Measurements from ENCODE around the gene RNF217. TPM values are rescaled to one million over a fixed set of nuclear protein-coding genes. Genes with fewer than 3 reads are reported as not detected.

The RNF217 gene
- total and polyA plus RNA-seq, 2 of the 13 experiments (the other 11 are each of a cell fraction or from before 2014, with no cell fraction given), result 2.2 to 2.4 TPM

DNA sequence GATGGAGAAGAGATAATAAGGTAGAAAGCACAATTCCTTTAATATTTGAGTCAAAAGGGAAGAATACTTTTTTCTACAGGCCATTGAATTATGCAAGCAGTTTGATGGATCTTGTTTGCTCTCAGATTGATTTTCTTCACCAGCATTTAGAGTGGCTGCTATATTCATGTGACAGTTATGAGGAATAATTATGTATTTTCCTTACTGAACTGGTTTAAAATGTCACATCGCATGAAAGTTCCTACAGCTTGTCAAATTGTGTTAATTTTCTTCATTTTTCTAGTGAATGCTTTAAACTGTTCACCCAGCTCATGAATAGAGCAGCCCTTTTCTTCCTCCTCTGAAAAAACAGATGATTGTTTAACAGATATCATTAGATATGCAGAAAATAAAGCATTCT is 153.9 kb downstream of the RNF217 start:
- ChIA-PET POLR2A (no interaction called here), CTCF (ENCODE audit: low intra/inter-chr PET ratio, low total read pairs) (interaction anchor here (3.5 kb wide), 1 partner anchor 244 kb away, joined by 61 read pairs; no protein-coding TSS in a partner anchor)
- Histone ChIP-seq H3K4me1 (ENCODE audit: insufficient read depth, low read length) (no peaks in the 10 kb centered on the region), H2AFZ (ENCODE audit: low read length) (no peak overlapping the region), H3K36me3 (replicated peaks in 1 of 2; ENCODE audit: control insufficient read depth in 1 of 2, insufficient read depth in 2 of 2, low read length in 2 of 2) (no peaks in the 10 kb centered on the region), H3K27me3 (ENCODE audit: control insufficient read depth in 1 of 2, insufficient read depth in 2 of 2, low read length in 2 of 2) (peaks cover 0 to 3% of the 10 kb centered on the region in 2 experiments; a peak in 1 of 5 replicates), H3K27ac (ENCODE audit: extremely low read length, insufficient read depth, low read length) (no peak overlapping the region), H3K9ac (ENCODE audit: insufficient read depth, low read depth, low read length) (no peak overlapping the region), H3K9me3 (ENCODE audit: low read length) (peaks cover 19% of the 10 kb centered on the region), H3K4me3 (replicated peaks in 1 of 3; ENCODE audit: insufficient read depth in 1 of 3, low read depth in 2 of 3, low read length in 3 of 3) (no peak overlapping the region), H4K20me1 (ENCODE audit: insufficient read depth, low read length) (no peaks in the 10 kb centered on the region), H3K4me2 (ENCODE audit: low read depth, low read length) (no peak overlapping the region), H3K79me2 (ENCODE audit: insufficient read depth, low read length) (no peaks in the 10 kb centered on the region)
- intact Hi-C loops (cut with micrococcal nuclease; ENCODE audit: unreplicated experiment) (no loop called here), in situ Hi-C loops (cut with HindIII; ENCODE audit: extremely low pct_ligation_motif_present, low pct_unique_long_range_greater_than_20kb) (no loop called here)
- DNase-seq (ENCODE audit: low spot score) (no peak), FAIRE-seq (no peak), ATAC-seq (no peak)
- BruUV-seq (replicated peaks), result no TSS peak
- 0% methylated on average over 1 of the region's 1 CpG for WGBS (ENCODE audit: low lambda C conversion rate)
- TF ChIP-seq, protein P1, sequence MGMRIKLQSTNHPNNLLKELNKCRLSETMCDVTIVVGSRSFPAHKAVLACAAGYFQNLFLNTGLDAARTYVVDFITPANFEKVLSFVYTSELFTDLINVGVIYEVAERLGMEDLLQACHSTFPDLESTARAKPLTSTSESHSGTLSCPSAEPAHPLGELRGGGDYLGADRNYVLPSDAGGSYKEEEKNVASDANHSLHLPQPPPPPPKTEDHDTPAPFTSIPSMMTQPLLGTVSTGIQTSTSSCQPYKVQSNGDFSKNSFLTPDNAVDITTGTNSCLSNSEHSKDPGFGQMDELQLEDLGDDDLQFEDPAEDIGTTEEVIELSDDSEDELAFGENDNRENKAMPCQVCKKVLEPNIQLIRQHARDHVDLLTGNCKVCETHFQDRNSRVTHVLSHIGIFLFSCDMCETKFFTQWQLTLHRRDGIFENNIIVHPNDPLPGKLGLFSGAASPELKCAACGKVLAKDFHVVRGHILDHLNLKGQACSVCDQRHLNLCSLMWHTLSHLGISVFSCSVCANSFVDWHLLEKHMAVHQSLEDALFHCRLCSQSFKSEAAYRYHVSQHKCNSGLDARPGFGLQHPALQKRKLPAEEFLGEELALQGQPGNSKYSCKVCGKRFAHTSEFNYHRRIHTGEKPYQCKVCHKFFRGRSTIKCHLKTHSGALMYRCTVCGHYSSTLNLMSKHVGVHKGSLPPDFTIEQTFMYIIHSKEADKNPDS (CRISPR knock-in tag; IDR thresholded peaks at IDR 0.05), result no peak
- TF ChIP-seq, protein P2, sequence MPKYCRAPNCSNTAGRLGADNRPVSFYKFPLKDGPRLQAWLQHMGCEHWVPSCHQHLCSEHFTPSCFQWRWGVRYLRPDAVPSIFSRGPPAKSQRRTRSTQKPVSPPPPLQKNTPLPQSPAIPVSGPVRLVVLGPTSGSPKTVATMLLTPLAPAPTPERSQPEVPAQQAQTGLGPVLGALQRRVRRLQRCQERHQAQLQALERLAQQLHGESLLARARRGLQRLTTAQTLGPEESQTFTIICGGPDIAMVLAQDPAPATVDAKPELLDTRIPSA (CRISPR knock-in tag; IDR thresholded peaks at IDR 0.05; ENCODE audit: borderline replicate concordance), result no peak
- TF ChIP-seq CERS6 (CRISPR knock-in tag; IDR thresholded peaks at IDR 0.05) (no peak), MIER3 (CRISPR knock-in tag; IDR thresholded peaks at IDR 0.05; ENCODE audit: borderline replicate concordance) (no peak), MAFG (CRISPR knock-in tag; IDR thresholded peaks at IDR 0.05) (no peak), KDM3A (CRISPR knock-in tag; IDR thresholded peaks at IDR 0.05; ENCODE audit: low read depth) (no peak), THRA (CRISPR knock-in tag; IDR thresholded peaks at IDR 0.05; ENCODE audit: borderline replicate concordance) (no peak), STAG1 (CRISPR knock-in tag; IDR thresholded peaks at IDR 0.05) (no peak), ZNF326 (CRISPR knock-in tag; IDR thresholded peaks at IDR 0.05; ENCODE audit: borderline replicate concordance) (no peak), ZSCAN5A (CRISPR knock-in tag; IDR thresholded peaks at IDR 0.05; ENCODE audit: borderline replicate concordance) (no peak), CBX2 (IDR thresholded peaks at IDR 0.05; ENCODE audit: low read depth, low read length) (no peak), CBX2 (CRISPR knock-in tag; IDR thresholded peaks at IDR 0.05; ENCODE audit: low read depth) (no peak)
- TF ChIP-seq, protein P3, sequence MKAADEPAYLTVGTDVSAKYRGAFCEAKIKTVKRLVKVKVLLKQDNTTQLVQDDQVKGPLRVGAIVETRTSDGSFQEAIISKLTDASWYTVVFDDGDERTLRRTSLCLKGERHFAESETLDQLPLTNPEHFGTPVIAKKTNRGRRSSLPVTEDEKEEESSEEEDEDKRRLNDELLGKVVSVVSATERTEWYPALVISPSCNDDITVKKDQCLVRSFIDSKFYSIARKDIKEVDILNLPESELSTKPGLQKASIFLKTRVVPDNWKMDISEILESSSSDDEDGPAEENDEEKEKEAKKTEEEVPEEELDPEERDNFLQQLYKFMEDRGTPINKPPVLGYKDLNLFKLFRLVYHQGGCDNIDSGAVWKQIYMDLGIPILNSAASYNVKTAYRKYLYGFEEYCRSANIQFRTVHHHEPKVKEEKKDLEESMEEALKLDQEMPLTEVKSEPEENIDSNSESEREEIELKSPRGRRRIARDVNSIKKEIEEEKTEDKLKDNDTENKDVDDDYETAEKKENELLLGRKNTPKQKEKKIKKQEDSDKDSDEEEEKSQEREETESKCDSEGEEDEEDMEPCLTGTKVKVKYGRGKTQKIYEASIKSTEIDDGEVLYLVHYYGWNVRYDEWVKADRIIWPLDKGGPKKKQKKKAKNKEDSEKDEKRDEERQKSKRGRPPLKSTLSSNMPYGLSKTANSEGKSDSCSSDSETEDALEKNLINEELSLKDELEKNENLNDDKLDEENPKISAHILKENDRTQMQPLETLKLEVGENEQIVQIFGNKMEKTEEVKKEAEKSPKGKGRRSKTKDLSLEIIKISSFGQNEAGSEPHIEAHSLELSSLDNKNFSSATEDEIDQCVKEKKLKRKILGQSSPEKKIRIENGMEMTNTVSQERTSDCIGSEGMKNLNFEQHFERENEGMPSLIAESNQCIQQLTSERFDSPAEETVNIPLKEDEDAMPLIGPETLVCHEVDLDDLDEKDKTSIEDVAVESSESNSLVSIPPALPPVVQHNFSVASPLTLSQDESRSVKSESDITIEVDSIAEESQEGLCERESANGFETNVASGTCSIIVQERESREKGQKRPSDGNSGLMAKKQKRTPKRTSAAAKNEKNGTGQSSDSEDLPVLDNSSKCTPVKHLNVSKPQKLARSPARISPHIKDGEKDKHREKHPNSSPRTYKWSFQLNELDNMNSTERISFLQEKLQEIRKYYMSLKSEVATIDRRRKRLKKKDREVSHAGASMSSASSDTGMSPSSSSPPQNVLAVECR (CRISPR knock-in tag; IDR thresholded peaks at IDR 0.05; ENCODE audit: borderline replicate concordance), result no peak

All from HepG2 (cell line).